ENCODE data around the gene ZNF641. TPM values are rescaled to one million over a fixed set of nuclear protein-coding genes. Genes with fewer than 3 reads are reported as not detected.
A peak's percentile ranks its signal among the peaks of the same experiment; 100 is the strongest.
"Not testable (repeated sequence)": the region's sequence is repeated elsewhere in the genome, so short reads cannot be mapped to it uniquely, and the experiment has no call there.

The ZNF641 gene
- total RNA-seq, 3 donors from 2014 or later (not counting 1 experiment from before 2014, with no cell fraction given) = 44.0 to 51.4 (median 48.8) TPM

GRCh38 chr12:48334808-48335207 is 15.9 kb downstream of the ZNF641 start:
- peak in 1 of 2 donors; percentile 12 for DNase-seq

GRCh38 chr12:48333680-48334079 is 17.0 kb downstream of the ZNF641 start:
- H3K9me3 ChIP-seq (ENCODE audit: control insufficient read depth, insufficient read depth, low read length); H3K9me3 Mint-ChIP-seq; H3K27ac ChIP-seq (ENCODE audit: low read length); DNase-seq; H3K36me3 ChIP-seq (ENCODE audit: control insufficient read depth, insufficient read depth, low read length); H3K4me1 ChIP-seq (ENCODE audit: control insufficient read depth, insufficient read depth, low read length); H3K27me3 ChIP-seq (ENCODE audit: control insufficient read depth, insufficient read depth, low read length); H3K4me3 Mint-ChIP-seq; ATAC-seq; intact Hi-C loops (cut with micrococcal nuclease); H3K27ac Mint-ChIP-seq; H3K36me3 Mint-ChIP-seq; H3K4me3 ChIP-seq (ENCODE audit: low read length); H3K27me3 Mint-ChIP-seq (ENCODE audit: low read depth in 2 of 2): not testable (repeated sequence)
- WGBS (ENCODE audit: insufficient coverage) = 100% methylated on average over 19 of the region's 26 CpGs
- H3K4me1 Mint-ChIP-seq = peaks cover 23 to 30% of the 10 kb centered on the region in 2 donors

More at GRCh38 chr12:48334808-48335207, 15.9 kb downstream of the ZNF641 start:
- Mint-ChIP-seq H3K4me3 (no peak overlapping the region), H3K9me3 (no peaks in the 10 kb centered on the region), H3K27ac (peak overlapping the region; percentile 59 to 63), H3K27me3 (ENCODE audit: low read depth in 2 of 2) (no peaks in the 10 kb centered on the region), H3K4me1 (peaks cover 24 to 31% of the 10 kb centered on the region in 2 donors), H3K36me3 (no peaks in the 10 kb centered on the region)
- Histone ChIP-seq H3K4me3 (ENCODE audit: low read length) (no peak overlapping the region), H3K27ac (ENCODE audit: low read length) (no peak overlapping the region), H3K9me3 (ENCODE audit: control insufficient read depth, insufficient read depth, low read length) (no peaks in the 10 kb centered on the region), H3K27me3 (ENCODE audit: control insufficient read depth, insufficient read depth, low read length) (no peaks in the 10 kb centered on the region), H3K36me3 (ENCODE audit: control insufficient read depth, insufficient read depth, low read length) (peaks cover 2% of the 10 kb centered on the region), H3K4me1 (ENCODE audit: control insufficient read depth, insufficient read depth, low read length) (peaks cover 4% of the 10 kb centered on the region)
- no peak for TF ChIP-seq CTCF (IDR thresholded peaks at IDR 0.05)
- peak; percentile 32 to 88 (median 77) for ATAC-seq
- intact Hi-C loops (cut with micrococcal nuclease) = no loop called here
- 78% methylated on average over 5 of the region's 5 CpGs for WGBS (ENCODE audit: insufficient coverage)

- intact Hi-C loops (cut with micrococcal nuclease) = no loop called here
- H3K9me3 Mint-ChIP-seq = no peaks in the 10 kb centered on the region
- DNase-seq = no peak
- H3K4me3 ChIP-seq (ENCODE audit: low read length) = no peak overlapping the region
- H3K27me3 Mint-ChIP-seq (ENCODE audit: low read depth in 2 of 2) = peaks cover under 1 to 5% of the 10 kb centered on the region in 2 donors
- H3K4me1 Mint-ChIP-seq = peaks cover 15 to 17% of the 10 kb centered on the region in 2 donors
- H3K36me3 Mint-ChIP-seq = no peaks in the 10 kb centered on the region
- H3K27me3 ChIP-seq (ENCODE audit: control insufficient read depth, insufficient read depth, low read length) = peaks cover under 1% of the 10 kb centered on the region
- no peaks in the 10 kb centered on the region for H3K36me3 ChIP-seq (ENCODE audit: control insufficient read depth, insufficient read depth, low read length)
- WGBS (ENCODE audit: insufficient coverage) = 92% methylated on average over 2 of the region's 2 CpGs
- no peak overlapping the region for H3K4me3 Mint-ChIP-seq
- no peaks in the 10 kb centered on the region for H3K9me3 ChIP-seq (ENCODE audit: control insufficient read depth, insufficient read depth, low read length)
- peak overlapping the region in 1 of 2 donors; percentile 4 for H3K27ac Mint-ChIP-seq
- ATAC-seq = no peak
- H3K4me1 ChIP-seq (ENCODE audit: control insufficient read depth, insufficient read depth, low read length) = peaks cover 4% of the 10 kb centered on the region
- TF ChIP-seq CTCF (IDR thresholded peaks at IDR 0.05) = no peak
- H3K27ac ChIP-seq (ENCODE audit: low read length) = no peak overlapping the region
Measured at GRCh38 chr12:48331399-48331798, 19.3 kb downstream of the ZNF641 start.

- no peaks in the 10 kb centered on the region for H3K9me3 Mint-ChIP-seq
- no peak for ATAC-seq
- intact Hi-C loops (cut with micrococcal nuclease) = no loop called here
- Histone ChIP-seq H3K27ac (ENCODE audit: low read length) (no peak overlapping the region), H3K4me1 (ENCODE audit: control insufficient read depth, insufficient read depth, low read length) (no peaks in the 10 kb centered on the region), H3K4me3 (ENCODE audit: low read length) (no peak overlapping the region), H3K9me3 (ENCODE audit: control insufficient read depth, insufficient read depth, low read length) (no peaks in the 10 kb centered on the region), H3K36me3 (ENCODE audit: control insufficient read depth, insufficient read depth, low read length) (no peaks in the 10 kb centered on the region), H3K27me3 (ENCODE audit: control insufficient read depth, insufficient read depth, low read length) (peaks cover 2% of the 10 kb centered on the region)
- H3K27ac Mint-ChIP-seq = no peak overlapping the region
- no peak overlapping the region for H3K4me3 Mint-ChIP-seq
- H3K4me1 Mint-ChIP-seq = peaks cover 1 to 2% of the 10 kb centered on the region in 2 donors
- H3K36me3 Mint-ChIP-seq = no peaks in the 10 kb centered on the region
- no peak for DNase-seq
- H3K27me3 Mint-ChIP-seq (ENCODE audit: low read depth in 2 of 2) = peaks cover 11 to 20% of the 10 kb centered on the region in 2 donors
- no peak for TF ChIP-seq CTCF (IDR thresholded peaks at IDR 0.05)
- WGBS (ENCODE audit: insufficient coverage) = 92% methylated on average over 55 of the region's 55 CpGs
Measured at GRCh38 chr12:48329199-48329939, 21.4 kb downstream of the ZNF641 start.
